Lung (tissue), 12 donors: ENCODE results near the gene CHMP1A. TPM values are rescaled to one million over a fixed set of nuclear protein-coding genes. Genes with fewer than 3 reads are reported as not detected.
"Not testable (repeated sequence)": the region's sequence is repeated elsewhere in the genome, so short reads cannot be mapped to it uniquely, and the experiment has no call there.

Experiments used
- ATAC-seq: fragments of 200-7000 bp; cut with Tn5 transposase; one replicate; pipeline ENCODE4 v1.9.1; 2020; ENCODE audit warnings: moderate number of reproducible peaks; ENCODE audit not compliant: insufficient read depth, low FRiP score
- DNase-seq, 3 donors: peaks; one replicate each; pipeline ENCODE4 v3.0.0-alpha.2; 2013 to 2017
- H3K27ac ChIP-seq, 2 donors: one replicate each; pipeline ENCODE4 v1.5.1; 2013; ENCODE audit warnings: mild to moderate bottlenecking in 2 of 2, moderate library complexity in 2 of 2, control low read depth in 1 of 2, inconsistent platforms in 1 of 2, low read depth in 1 of 2, low read length in 1 of 2
- H3K27me3 ChIP-seq, 3 donors: one replicate each; pipeline ENCODE4 v1.5.1; 2013; ENCODE audit warnings: low read length in 2 of 3; ENCODE audit not compliant: control insufficient read depth in 3 of 3, insufficient read depth in 3 of 3
- H3K36me3 ChIP-seq, 4 donors: one replicate each; pipeline ENCODE4 v1.5.1; 2013; ENCODE audit warnings: low read length in 4 of 4, mild to moderate bottlenecking in 1 of 4, moderate library complexity in 1 of 4; ENCODE audit not compliant: control insufficient read depth in 4 of 4, insufficient read depth in 4 of 4
- H3K4me1 ChIP-seq, 5 donors: one replicate each; pipeline ENCODE4 v1.5.1; 2013; ENCODE audit warnings: low read length in 5 of 5, mild to moderate bottlenecking in 2 of 5, moderate library complexity in 1 of 5; ENCODE audit not compliant: control insufficient read depth in 5 of 5, insufficient read depth in 5 of 5
- H3K4me3 ChIP-seq: one replicate; pipeline ENCODE4 v1.5.1; 2013; ENCODE audit warnings: mild to moderate bottlenecking, control low read depth, moderate library complexity
- H3K9ac ChIP-seq, 2 donors: one replicate each; pipeline ENCODE4 v1.5.1; 2013; ENCODE audit warnings: low read length in 2 of 2, control low read depth in 1 of 2; ENCODE audit not compliant: insufficient read depth in 1 of 2
- H3K9me3 ChIP-seq, 4 donors: one replicate each; pipeline ENCODE4 v1.5.1; 2013; ENCODE audit warnings: low read length in 3 of 4, mild to moderate bottlenecking in 1 of 4, moderate library complexity in 1 of 4; ENCODE audit not compliant: control insufficient read depth in 4 of 4, insufficient read depth in 3 of 4
- WGBS, 2 donors: extraction: QIAGEN DNeasy Blood & Tissue Kit; methylation state at CpG; one replicate each; pipeline ENCODE4 v1.1.7; 2013; 5-methylcytosine and 5-hydroxymethylcytosine counted together
- polyA plus RNA-seq, 2 donors: library from polyadenylated mRNA; stranded (reverse); fragments of 200-250 nt; gene quantifications; one replicate each; pipeline ENCODE4 v1.2.1, GENCODE V29; 2013
- total RNA-seq, 2 donors: library from RNA; depleted of rRNA in 1 of 2; stranded (reverse); fragments of >200 nt in 1 of 2; gene quantifications; one replicate each; pipeline ENCODE4 v1.2.1, GENCODE V29; 2014 to 2021
- TF ChIP-seq, protein P1 (sequence below): IDR thresholded peaks from 2 replicates; pipeline ENCODE4 v1.5.1; 2012; ENCODE audit warnings: mild to moderate bottlenecking; ENCODE audit errors: control extremely low read depth, extremely low read depth
- donor health status: control.
- donor health status: control.
- donor health status: Bipolar disorder and iron deficiency.
- donor health status: healthy.
- donor health status: DM: yes; HTN: yes; CAD: no.

The CHMP1A gene
- total and polyA plus RNA-seq, 4 donors: 61.3 to 98.4 (median 85.5) TPM

DNA sequence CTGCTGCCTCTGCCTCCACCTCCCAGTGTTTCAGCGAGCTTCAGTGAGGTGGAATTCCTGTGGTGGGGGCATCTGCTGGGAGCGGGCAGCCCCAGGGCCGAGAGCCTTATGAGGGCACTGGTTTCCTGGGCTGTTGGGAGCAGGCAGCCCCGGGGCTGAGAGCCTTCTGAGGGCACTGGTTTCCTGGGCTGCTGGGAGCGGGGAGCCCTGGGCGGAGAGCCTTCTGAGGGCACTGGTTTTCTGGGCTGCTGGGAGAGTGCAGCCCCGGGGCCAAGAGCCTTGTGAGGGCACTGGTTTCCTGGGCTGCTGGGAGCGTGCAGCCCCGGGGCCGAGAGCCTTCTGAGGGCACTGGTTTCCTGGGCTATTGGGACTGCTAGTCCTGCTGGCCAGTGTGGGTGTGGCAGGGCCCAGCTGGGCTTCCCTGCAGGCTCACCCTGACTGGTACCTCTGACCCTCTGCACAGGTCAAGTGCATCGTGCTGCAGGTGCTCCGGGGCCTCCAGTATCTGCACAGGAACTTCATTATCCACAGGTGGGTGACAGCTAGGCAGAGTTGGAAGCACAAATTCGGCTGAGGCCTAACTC, 34.6 kb upstream of the CHMP1A start:
- TF ChIP-seq, protein P1, sequence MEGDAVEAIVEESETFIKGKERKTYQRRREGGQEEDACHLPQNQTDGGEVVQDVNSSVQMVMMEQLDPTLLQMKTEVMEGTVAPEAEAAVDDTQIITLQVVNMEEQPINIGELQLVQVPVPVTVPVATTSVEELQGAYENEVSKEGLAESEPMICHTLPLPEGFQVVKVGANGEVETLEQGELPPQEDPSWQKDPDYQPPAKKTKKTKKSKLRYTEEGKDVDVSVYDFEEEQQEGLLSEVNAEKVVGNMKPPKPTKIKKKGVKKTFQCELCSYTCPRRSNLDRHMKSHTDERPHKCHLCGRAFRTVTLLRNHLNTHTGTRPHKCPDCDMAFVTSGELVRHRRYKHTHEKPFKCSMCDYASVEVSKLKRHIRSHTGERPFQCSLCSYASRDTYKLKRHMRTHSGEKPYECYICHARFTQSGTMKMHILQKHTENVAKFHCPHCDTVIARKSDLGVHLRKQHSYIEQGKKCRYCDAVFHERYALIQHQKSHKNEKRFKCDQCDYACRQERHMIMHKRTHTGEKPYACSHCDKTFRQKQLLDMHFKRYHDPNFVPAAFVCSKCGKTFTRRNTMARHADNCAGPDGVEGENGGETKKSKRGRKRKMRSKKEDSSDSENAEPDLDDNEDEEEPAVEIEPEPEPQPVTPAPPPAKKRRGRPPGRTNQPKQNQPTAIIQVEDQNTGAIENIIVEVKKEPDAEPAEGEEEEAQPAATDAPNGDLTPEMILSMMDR: no peak
- WGBS, 2 donors: 90 to 92% methylated on average over 13 of the region's 13 CpGs
- Histone ChIP-seq H3K27ac (no peak overlapping the region), H3K27me3 (no peaks in the 10 kb centered on the region), H3K9me3 (no peaks in the 10 kb centered on the region), H3K4me1 (peaks cover 0 to 8% (median 4%) of the 10 kb centered on the region in 5 donors), H3K4me3 (no peak overlapping the region), H3K36me3 (peaks cover 4 to 57% (median 21%) of the 10 kb centered on the region in 4 donors), H3K9ac (no peak overlapping the region)
- DNase-seq: no peak
- no peak for ATAC-seq

DNA sequence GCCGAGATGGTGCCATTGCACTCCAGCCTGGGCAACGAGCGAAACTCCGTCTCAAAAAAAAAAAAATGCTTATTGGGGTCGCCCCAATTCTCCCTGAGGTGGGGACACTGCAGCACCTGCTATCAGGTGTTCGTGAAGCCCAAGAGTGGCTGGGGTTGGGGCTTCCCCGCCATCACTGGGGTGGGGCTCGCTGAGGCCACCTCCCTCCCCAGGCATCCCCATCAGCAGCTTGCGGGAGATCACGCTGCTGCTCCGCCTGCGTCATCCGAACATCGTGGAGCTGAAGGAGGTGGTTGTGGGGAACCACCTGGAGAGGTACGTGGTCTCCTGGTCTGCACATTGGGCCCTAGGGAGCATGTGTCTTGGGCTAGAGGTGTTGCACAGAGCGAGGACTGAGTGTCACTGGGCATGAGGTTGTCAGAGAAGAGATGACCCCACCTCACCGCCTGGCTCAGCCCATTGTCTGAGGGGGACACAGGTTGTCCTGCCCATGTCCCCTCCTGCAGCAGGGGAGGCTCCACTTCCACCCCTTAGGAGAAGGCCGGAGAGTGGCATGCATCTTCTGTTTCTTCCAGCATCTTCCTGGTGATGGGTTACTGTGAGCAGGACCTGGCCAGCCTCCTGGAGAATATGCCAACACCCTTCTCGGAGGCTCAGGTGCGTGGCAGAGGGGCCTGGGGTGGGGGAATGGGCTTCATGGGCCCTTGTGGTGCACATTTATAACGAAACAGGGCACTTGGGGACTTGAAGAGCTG, 33.9 kb upstream of the CHMP1A start:
- H3K36me3 ChIP-seq: peaks cover 4 to 51% (median 21%) of the 10 kb centered on the region in 4 donors
- ATAC-seq (no peak), DNase-seq (no peak)
- no peaks in the 10 kb centered on the region for H3K9me3 ChIP-seq
- H3K4me1 ChIP-seq: peaks cover 0 to 9% (median 4%) of the 10 kb centered on the region in 5 donors
- TF ChIP-seq, protein P1: no peak
- H3K4me3 ChIP-seq: no peak overlapping the region
- H3K9ac ChIP-seq: no peak overlapping the region
- H3K27me3 ChIP-seq: no peaks in the 10 kb centered on the region
- no peak overlapping the region for H3K27ac ChIP-seq
- WGBS, 2 donors: 96% methylated on average over 21 of the region's 21 CpGs

DNA sequence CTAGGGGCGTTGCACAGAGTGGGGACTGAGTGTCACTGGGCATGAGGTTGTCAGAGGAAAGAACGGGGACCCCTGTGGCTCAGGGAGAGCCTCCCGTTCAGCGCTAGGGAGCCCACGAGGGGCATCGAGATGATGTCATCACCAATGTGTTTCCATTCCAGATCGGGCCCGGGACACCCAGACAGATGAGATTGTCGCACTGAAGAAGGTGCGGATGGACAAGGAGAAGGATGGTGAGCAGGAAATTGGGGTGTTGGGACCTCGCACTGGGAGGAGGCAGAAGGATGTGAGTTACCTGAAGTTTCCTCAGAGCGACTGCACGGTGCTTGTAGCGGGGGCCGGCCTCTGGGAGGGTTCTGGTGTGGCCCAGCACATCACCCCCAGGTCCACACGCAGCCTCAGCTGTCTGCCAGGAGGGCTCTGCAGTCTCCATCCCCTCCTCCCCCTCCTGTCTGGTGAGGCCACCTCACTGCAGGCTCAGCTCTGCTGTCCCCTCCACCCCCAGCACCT, 32.9 kb upstream of the CHMP1A start:
- Histone ChIP-seq H3K9me3 (peaks cover 0 to 3% (median 0%) of the 10 kb centered on the region in 4 donors), H3K4me3 (no peak overlapping the region), H3K4me1 (peaks cover 0 to 9% (median 4%) of the 10 kb centered on the region in 5 donors), H3K9ac (no peak overlapping the region), H3K27ac (no peak overlapping the region), H3K36me3 (peaks cover 4 to 43% (median 22%) of the 10 kb centered on the region in 4 donors), H3K27me3 (no peaks in the 10 kb centered on the region)
- TF ChIP-seq, protein P1: no peak
- ATAC-seq: no peak
- no peak for DNase-seq
- WGBS, 2 donors: 92 to 94% methylated on average over 16 of the region's 16 CpGs

DNA sequence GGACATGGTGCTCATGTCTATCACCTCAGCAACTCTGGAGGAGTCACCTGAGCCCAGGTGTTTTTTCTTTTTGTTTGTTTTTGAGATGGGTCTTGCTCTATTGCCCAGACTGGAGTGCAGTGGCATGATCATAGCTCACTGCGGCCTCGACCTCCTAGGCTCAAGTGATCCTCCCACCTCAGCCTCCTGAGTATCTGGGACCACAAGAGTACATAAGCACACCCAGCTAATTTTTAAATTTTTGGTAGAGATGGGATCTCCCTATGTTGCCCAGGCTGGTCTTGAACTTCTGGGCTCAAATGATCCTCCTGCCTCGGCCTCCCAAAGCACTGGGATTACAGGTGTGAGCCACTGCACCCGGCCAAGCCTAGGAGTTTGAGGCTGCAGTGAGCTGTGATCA, 32.1 kb upstream of the CHMP1A start:
- peaks cover 4 to 35% (median 22%) of the 10 kb centered on the region in 4 donors for H3K36me3 ChIP-seq
- 95 to 100% methylated on average over 4 of the region's 4 CpGs for WGBS, 2 donors
- not testable (repeated sequence) for ATAC-seq, H3K27ac ChIP-seq, H3K9ac ChIP-seq, DNase-seq, H3K4me3 ChIP-seq, H3K9me3 ChIP-seq, H3K4me1 ChIP-seq, H3K27me3 ChIP-seq
